ENCODE data around the gene C1orf94.

DNA sequence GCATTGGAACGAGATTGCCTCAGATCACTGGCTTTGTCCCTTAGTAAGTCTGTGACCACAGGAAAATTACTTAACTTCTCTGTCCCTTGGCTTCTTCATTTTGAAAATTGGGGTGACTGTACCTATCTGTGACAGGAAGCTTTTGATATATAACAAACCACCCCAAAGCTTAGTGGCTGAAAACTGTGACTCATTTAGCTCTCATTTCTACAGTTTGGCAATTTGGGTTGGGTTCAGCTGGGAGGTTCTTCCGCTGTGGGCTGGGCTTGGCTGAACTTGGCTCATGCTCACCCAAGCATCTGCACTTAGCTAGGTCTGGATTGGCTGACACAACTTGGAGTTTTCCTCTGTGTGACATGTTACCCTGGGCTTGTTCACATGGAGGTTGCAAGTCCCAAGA, 14.0 kb downstream of the C1orf94 start:
- no peak for TF ChIP-seq POLR2AphosphoS5 (IDR thresholded peaks at IDR 0.05)
- TF ChIP-seq, protein P1, sequence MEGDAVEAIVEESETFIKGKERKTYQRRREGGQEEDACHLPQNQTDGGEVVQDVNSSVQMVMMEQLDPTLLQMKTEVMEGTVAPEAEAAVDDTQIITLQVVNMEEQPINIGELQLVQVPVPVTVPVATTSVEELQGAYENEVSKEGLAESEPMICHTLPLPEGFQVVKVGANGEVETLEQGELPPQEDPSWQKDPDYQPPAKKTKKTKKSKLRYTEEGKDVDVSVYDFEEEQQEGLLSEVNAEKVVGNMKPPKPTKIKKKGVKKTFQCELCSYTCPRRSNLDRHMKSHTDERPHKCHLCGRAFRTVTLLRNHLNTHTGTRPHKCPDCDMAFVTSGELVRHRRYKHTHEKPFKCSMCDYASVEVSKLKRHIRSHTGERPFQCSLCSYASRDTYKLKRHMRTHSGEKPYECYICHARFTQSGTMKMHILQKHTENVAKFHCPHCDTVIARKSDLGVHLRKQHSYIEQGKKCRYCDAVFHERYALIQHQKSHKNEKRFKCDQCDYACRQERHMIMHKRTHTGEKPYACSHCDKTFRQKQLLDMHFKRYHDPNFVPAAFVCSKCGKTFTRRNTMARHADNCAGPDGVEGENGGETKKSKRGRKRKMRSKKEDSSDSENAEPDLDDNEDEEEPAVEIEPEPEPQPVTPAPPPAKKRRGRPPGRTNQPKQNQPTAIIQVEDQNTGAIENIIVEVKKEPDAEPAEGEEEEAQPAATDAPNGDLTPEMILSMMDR (IDR thresholded peaks at IDR 0.05 in 8 of 11, conservative IDR thresholded peaks at IDR 0.05 in 3 of 11): no peak

All from spleen (tissue), 7 donors.